Nephron (organoid): Measurements from ENCODE around the gene COX4I1.

ENCODE experiments used
- H3K27ac Mint-ChIP-seq, 3 experiments: 2 replicates each; pipeline ENCODE4 v1.8.0; 2020; ENCODE audit warnings: mixed read lengths in 3 of 3, mild to moderate bottlenecking in 2 of 3, moderate library complexity in 1 of 3
- H3K27me3 Mint-ChIP-seq: 2 replicates; pipeline ENCODE4 v1.8.0; 2021; ENCODE audit warnings: low read depth, mild to moderate bottlenecking, moderate library complexity, mixed read lengths
- H3K36me3 Mint-ChIP-seq: 2 replicates; pipeline ENCODE4 v1.8.0; 2020; ENCODE audit warnings: low read depth, mixed read lengths
- H3K4me1 Mint-ChIP-seq: 2 replicates; pipeline ENCODE4 v1.8.0; 2020; ENCODE audit warnings: mixed read lengths
- H3K4me3 Mint-ChIP-seq, 3 experiments: 2 replicates each; pipeline ENCODE4 v1.8.0; 2020; ENCODE audit warnings: mild to moderate bottlenecking in 3 of 3, mixed read lengths in 3 of 3, moderate library complexity in 2 of 3
- H3K9me3 Mint-ChIP-seq: 2 replicates; pipeline ENCODE4 v1.8.0; 2020; ENCODE audit warnings: mixed read lengths
- CTCF ChIP-seq, 3 experiments: fragments of 200-600 bp; sonication (generic); IDR thresholded peaks; one replicate each; pipeline ENCODE4 v1.5.0; 2021; ENCODE audit warnings: antibody characterized with exemption in 3 of 3; ENCODE audit not compliant: unreplicated experiment in 3 of 3

Gene COX4I1

GRCh38 chr16:85799497-85800320, at the start of gene COX4I1, which contains the start of gene EMC8:
Gene COX4I1, plus strand, starts transcription at chr16:85799695. Its CDS starts 1,511 bp downstream, at chr16:85801206.
Gene EMC8, minus strand, starts transcription at chr16:85799544. Its CDS starts 249 bp downstream, at chr16:85799295.
- Mint-ChIP-seq H3K27me3 (no peaks in the 10 kb centered on the region), H3K4me3 (peak within 1 kb of the TSS; percentile 91 to 96 (median 93)), H3K4me1 (peaks cover 21% of the 10 kb centered on the region), H3K36me3 (peaks cover 51% of the 10 kb centered on the region), H3K9me3 (no peaks in the 10 kb centered on the region), H3K27ac (peak within 1 kb of the TSS; percentile 78 to 91 (median 87))
- TF ChIP-seq CTCF (IDR thresholded peaks at IDR 0.05; ENCODE audit: unreplicated experiment in 3 of 3), result no peak

- Mint-ChIP-seq H3K27ac (peak overlapping the region in 1 of 3 experiments; percentile 59), H3K4me3 (peak overlapping the region; percentile 86 to 92 (median 89)), H3K36me3 (no peaks in the 10 kb centered on the region)
Measured at GRCh38 chr16:85749771-85750145, 49.7 kb upstream of the COX4I1 start.

GRCh38 chr16:85750146-85750826, 49.2 kb upstream of the COX4I1 start:
- peaks cover 18% of the 10 kb centered on the region for H3K4me1 Mint-ChIP-seq
- peaks cover 75% of the 10 kb centered on the region for H3K27me3 Mint-ChIP-seq
- H3K36me3 Mint-ChIP-seq, result no peaks in the 10 kb centered on the region
- TF ChIP-seq CTCF (IDR thresholded peaks at IDR 0.05; ENCODE audit: unreplicated experiment in 3 of 3), result no peak
- H3K4me3 Mint-ChIP-seq, result peak overlapping the region; percentile 86 to 92 (median 89)
- peak overlapping the region in 2 of 3 experiments; percentile 59 to 79 for H3K27ac Mint-ChIP-seq
- no peaks in the 10 kb centered on the region for H3K9me3 Mint-ChIP-seq

More at GRCh38 chr16:85749771-85750145, 49.7 kb upstream of the COX4I1 start:
- no peak for TF ChIP-seq CTCF (IDR thresholded peaks at IDR 0.05; ENCODE audit: unreplicated experiment in 3 of 3)
- H3K9me3 Mint-ChIP-seq, result no peaks in the 10 kb centered on the region
- peaks cover 74% of the 10 kb centered on the region for H3K27me3 Mint-ChIP-seq
- peaks cover 18% of the 10 kb centered on the region for H3K4me1 Mint-ChIP-seq

- Mint-ChIP-seq H3K9me3 (no peaks in the 10 kb centered on the region), H3K27ac (peak within 1 kb of the TSS in 2 of 3 experiments; percentile 59 to 79), H3K27me3 (peaks cover 72% of the 10 kb centered on the region), H3K36me3 (no peaks in the 10 kb centered on the region), H3K4me3 (peak within 1 kb of the TSS; percentile 86 to 92 (median 89)), H3K4me1 (peaks cover 18% of the 10 kb centered on the region)
- TF ChIP-seq CTCF (IDR thresholded peaks at IDR 0.05; ENCODE audit: unreplicated experiment in 3 of 3), result no peak
Measured at GRCh38 chr16:85750827-85751697, 48.4 kb upstream of the COX4I1 start, which contains the start of gene C16orf74. Gene C16orf74, minus strand, starts transcription at chr16:85751096. Its CDS starts 15,879 bp downstream, at chr16:85735217.

- peak overlapping the region; percentile 44 to 57 (median 46) for H3K4me3 Mint-ChIP-seq
- H3K27ac Mint-ChIP-seq, result no peak overlapping the region
- no peaks in the 10 kb centered on the region for H3K36me3 Mint-ChIP-seq
- no peak for TF ChIP-seq CTCF (IDR thresholded peaks at IDR 0.05; ENCODE audit: unreplicated experiment in 3 of 3)
- peaks cover 18% of the 10 kb centered on the region for H3K4me1 Mint-ChIP-seq
- peaks cover 72% of the 10 kb centered on the region for H3K27me3 Mint-ChIP-seq
- H3K9me3 Mint-ChIP-seq, result no peaks in the 10 kb centered on the region
Measured at GRCh38 chr16:85751698-85752501, 47.6 kb upstream of the COX4I1 start.
